Measurements from ENCODE around the gene TMEM81. TPM values are rescaled to one million over a fixed set of nuclear protein-coding genes. Genes with fewer than 3 reads are reported as not detected.

The TMEM81 gene
- total and polyA plus RNA-seq, 2 donors from 2014 or later: 1.7 to 6.1 TPM

DNA sequence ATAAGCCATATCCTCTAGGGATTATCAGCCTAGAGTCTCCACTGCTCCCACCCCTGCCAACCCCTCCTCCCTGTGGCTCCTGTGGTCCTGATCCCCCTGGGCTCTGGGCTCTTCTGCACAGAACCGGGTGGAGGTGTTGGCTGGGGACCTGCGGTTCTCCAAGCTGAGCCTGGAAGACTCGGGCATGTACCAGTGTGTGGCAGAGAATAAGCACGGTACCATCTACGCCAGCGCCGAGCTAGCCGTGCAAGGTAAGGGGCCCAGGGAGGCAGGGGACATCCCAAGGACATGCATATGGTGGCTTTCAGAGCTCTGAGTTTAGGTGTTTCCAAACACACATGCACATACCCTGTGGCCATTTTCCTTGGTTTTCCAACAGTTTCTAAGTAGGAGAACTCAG lies 21.9 kb downstream of the TMEM81 start:
- H3K4me1 ChIP-seq (ENCODE audit: control insufficient read depth in 2 of 3, insufficient read depth in 2 of 3, low read depth in 1 of 3, low read length in 3 of 3): peaks cover 0 to 10% (median 0%) of the 10 kb centered on the region in 3 donors
- no peak for DNase-seq
- no peak for FAIRE-seq
- H3K4me3 ChIP-seq (ENCODE audit: low read length in 3 of 3): no peak overlapping the region
- intact Hi-C loops (cut with DNase I): loop anchor here (10.0 kb wide), 1 partner anchor 88 kb away; no protein-coding TSS in a partner anchor
- no peaks in the 10 kb centered on the region for H3K9me3 ChIP-seq (ENCODE audit: control insufficient read depth in 2 of 3, insufficient read depth in 1 of 3, low read length in 3 of 3)
- no peaks in the 10 kb centered on the region for H3K36me3 ChIP-seq (ENCODE audit: control insufficient read depth in 2 of 3, insufficient read depth in 3 of 3, low read length in 3 of 3)
- H3K27me3 ChIP-seq (ENCODE audit: control insufficient read depth, insufficient read depth, low read length): no peaks in the 10 kb centered on the region
- H3K27ac ChIP-seq (ENCODE audit: low read depth in 2 of 2, low read length in 2 of 2): no peak overlapping the region
- H3K9ac ChIP-seq (ENCODE audit: low read length in 3 of 3): no peak overlapping the region
- TF ChIP-seq, protein P1, sequence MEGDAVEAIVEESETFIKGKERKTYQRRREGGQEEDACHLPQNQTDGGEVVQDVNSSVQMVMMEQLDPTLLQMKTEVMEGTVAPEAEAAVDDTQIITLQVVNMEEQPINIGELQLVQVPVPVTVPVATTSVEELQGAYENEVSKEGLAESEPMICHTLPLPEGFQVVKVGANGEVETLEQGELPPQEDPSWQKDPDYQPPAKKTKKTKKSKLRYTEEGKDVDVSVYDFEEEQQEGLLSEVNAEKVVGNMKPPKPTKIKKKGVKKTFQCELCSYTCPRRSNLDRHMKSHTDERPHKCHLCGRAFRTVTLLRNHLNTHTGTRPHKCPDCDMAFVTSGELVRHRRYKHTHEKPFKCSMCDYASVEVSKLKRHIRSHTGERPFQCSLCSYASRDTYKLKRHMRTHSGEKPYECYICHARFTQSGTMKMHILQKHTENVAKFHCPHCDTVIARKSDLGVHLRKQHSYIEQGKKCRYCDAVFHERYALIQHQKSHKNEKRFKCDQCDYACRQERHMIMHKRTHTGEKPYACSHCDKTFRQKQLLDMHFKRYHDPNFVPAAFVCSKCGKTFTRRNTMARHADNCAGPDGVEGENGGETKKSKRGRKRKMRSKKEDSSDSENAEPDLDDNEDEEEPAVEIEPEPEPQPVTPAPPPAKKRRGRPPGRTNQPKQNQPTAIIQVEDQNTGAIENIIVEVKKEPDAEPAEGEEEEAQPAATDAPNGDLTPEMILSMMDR (IDR thresholded peaks at IDR 0.05; ENCODE audit: borderline replicate concordance, extremely low read depth, insufficient read depth): no peak

GRCh38 chr1:205061665-205062069 lies 22.6 kb downstream of the TMEM81 start:
- Histone ChIP-seq H3K27me3 (ENCODE audit: control insufficient read depth, insufficient read depth, low read length) (no peaks in the 10 kb centered on the region), H3K27ac (ENCODE audit: low read depth in 2 of 2, low read length in 2 of 2) (no peak overlapping the region), H3K4me1 (ENCODE audit: control insufficient read depth in 2 of 3, insufficient read depth in 2 of 3, low read depth in 1 of 3, low read length in 3 of 3) (peaks cover 0 to 10% (median 0%) of the 10 kb centered on the region in 3 donors), H3K9me3 (ENCODE audit: control insufficient read depth in 2 of 3, insufficient read depth in 1 of 3, low read length in 3 of 3) (no peaks in the 10 kb centered on the region), H3K36me3 (ENCODE audit: control insufficient read depth in 2 of 3, insufficient read depth in 3 of 3, low read length in 3 of 3) (no peaks in the 10 kb centered on the region), H3K4me3 (ENCODE audit: low read length in 3 of 3) (no peak overlapping the region), H3K9ac (ENCODE audit: low read length in 3 of 3) (no peak overlapping the region)
- TF ChIP-seq, protein P1 (IDR thresholded peaks at IDR 0.05; ENCODE audit: borderline replicate concordance, extremely low read depth, insufficient read depth): peak; percentile 97
- intact Hi-C loops (cut with DNase I): loop anchor here (10.0 kb wide), 1 partner anchor 87 kb away; no protein-coding TSS in a partner anchor
- peak in 4 of 5 donors; percentile 92 to 94 (median 92) for DNase-seq
- no peak for FAIRE-seq

DNA sequence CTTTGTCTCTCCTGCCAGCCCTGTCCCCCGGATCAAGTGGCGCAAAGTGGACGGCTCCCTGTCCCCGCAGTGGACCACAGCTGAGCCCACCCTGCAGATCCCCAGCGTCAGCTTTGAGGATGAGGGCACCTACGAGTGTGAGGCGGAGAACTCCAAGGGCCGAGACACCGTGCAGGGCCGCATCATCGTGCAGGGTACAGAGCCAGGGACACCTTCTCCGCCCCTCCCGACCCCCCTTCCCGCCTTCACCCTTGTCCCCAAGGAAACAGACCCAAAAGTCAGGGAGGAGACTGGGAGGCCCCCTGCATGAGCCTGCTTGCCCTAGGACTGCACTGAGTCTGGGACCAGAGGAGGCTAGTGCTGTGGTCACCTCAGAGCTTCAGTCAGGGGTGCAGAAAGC lies 23.0 kb downstream of the TMEM81 start:
- DNase-seq (no peak), FAIRE-seq (no peak)
- TF ChIP-seq, protein P1 (IDR thresholded peaks at IDR 0.05; ENCODE audit: borderline replicate concordance, extremely low read depth, insufficient read depth): no peak
- Histone ChIP-seq H3K36me3 (ENCODE audit: control insufficient read depth in 2 of 3, insufficient read depth in 3 of 3, low read length in 3 of 3) (no peaks in the 10 kb centered on the region), H3K9me3 (ENCODE audit: control insufficient read depth in 2 of 3, insufficient read depth in 1 of 3, low read length in 3 of 3) (no peaks in the 10 kb centered on the region), H3K27ac (ENCODE audit: low read depth in 2 of 2, low read length in 2 of 2) (no peak overlapping the region), H3K4me1 (ENCODE audit: control insufficient read depth in 2 of 3, insufficient read depth in 2 of 3, low read depth in 1 of 3, low read length in 3 of 3) (peaks cover 0 to 10% (median 0%) of the 10 kb centered on the region in 3 donors), H3K9ac (ENCODE audit: low read length in 3 of 3) (no peak overlapping the region), H3K27me3 (ENCODE audit: control insufficient read depth, insufficient read depth, low read length) (no peaks in the 10 kb centered on the region), H3K4me3 (ENCODE audit: low read length in 3 of 3) (no peak overlapping the region)
- intact Hi-C loops (cut with DNase I): loop anchor here (10.0 kb wide), 1 partner anchor 86 kb away; no protein-coding TSS in a partner anchor

DNA sequence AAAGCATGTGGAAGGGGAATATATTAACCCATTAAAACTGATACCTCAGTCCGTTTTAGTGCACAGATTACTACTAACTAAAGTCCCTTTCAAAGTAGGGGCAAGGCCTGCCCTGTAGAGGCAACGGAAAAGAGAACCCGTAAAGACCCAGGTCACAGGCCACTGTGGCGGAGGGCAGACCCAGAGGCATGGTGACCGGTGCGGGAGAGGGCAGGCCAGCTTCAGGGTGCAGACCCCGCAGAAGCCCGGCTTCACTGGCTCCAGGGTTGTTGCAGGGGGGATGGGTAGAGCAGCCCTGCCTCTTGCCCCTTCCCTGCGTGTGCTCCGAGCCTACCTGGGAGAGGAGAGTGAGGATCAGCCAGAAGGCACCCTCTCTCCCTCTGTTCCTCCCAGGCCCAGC lies 23.5 kb downstream of the TMEM81 start:
- Histone ChIP-seq H3K36me3 (ENCODE audit: control insufficient read depth in 2 of 3, insufficient read depth in 3 of 3, low read length in 3 of 3) (no peaks in the 10 kb centered on the region), H3K9me3 (ENCODE audit: control insufficient read depth in 2 of 3, insufficient read depth in 1 of 3, low read length in 3 of 3) (no peaks in the 10 kb centered on the region), H3K27ac (ENCODE audit: low read depth in 2 of 2, low read length in 2 of 2) (no peak overlapping the region), H3K4me1 (ENCODE audit: control insufficient read depth in 2 of 3, insufficient read depth in 2 of 3, low read depth in 1 of 3, low read length in 3 of 3) (peaks cover 0 to 10% (median 0%) of the 10 kb centered on the region in 3 donors), H3K4me3 (ENCODE audit: low read length in 3 of 3) (no peak overlapping the region), H3K9ac (ENCODE audit: low read length in 3 of 3) (no peak overlapping the region), H3K27me3 (ENCODE audit: control insufficient read depth, insufficient read depth, low read length) (no peaks in the 10 kb centered on the region)
- TF ChIP-seq, protein P1 (IDR thresholded peaks at IDR 0.05; ENCODE audit: borderline replicate concordance, extremely low read depth, insufficient read depth): no peak
- FAIRE-seq (no peak), DNase-seq (no peak)
- intact Hi-C loops (cut with DNase I): loop anchor here (10.0 kb wide), 1 partner anchor 86 kb away; no protein-coding TSS in a partner anchor
